ENCODE measurements around the gene SLC39A6.

SLC39A6 gene

GRCh38 chr18:36128530-36128870 is 640 bp downstream of the SLC39A6 start:
- no peaks in the 10 kb centered on the region; the same call in 1 of the 2 replicates for H3K4me1 ChIP-seq (ENCODE audit: control insufficient read depth, insufficient read depth, low read length)
- H3K4me3 ChIP-seq (ENCODE audit: low read depth, low read length): peak overlapping the region; percentile 62
- no peak overlapping the region; the same call in 1 of the 2 replicates for H3K27ac ChIP-seq (ENCODE audit: extremely low read depth, low read depth, low read length)
- POLR2A ChIA-PET: interaction anchor here (0.9 to 2.5 kb wide), 7 partner anchors 8 to 236 kb away, joined by 3 to 11 read pairs (median 4); no protein-coding TSS in a partner anchor
- TF ChIP-seq PRDM1 (tag by site-specific recombination; IDR thresholded peaks at IDR 0.05): peak; percentile 45; the same call in 1 of the 2 replicates
- peak; percentile 40; the same call in 1 of the 2 replicates for TF ChIP-seq PRDM10 (tag by site-specific recombination; IDR thresholded peaks at IDR 0.05)
- TF ChIP-seq HOXC10 (CRISPR knock-in tag; IDR thresholded peaks at IDR 0.05): no peak
- peak; percentile 26 for TF ChIP-seq ZNF335 (tag by site-specific recombination; conservative IDR thresholded peaks at IDR 0.05)
- CTCF ChIA-PET: interaction anchor here (0.6 to 3.4 kb wide), 8 partner anchors 8 to 492 kb away, joined by 3 to 11 read pairs (median 4); no protein-coding TSS in a partner anchor
- H3K9me3 ChIP-seq (ENCODE audit: control insufficient read depth, insufficient read depth, low read depth, low read length): no peaks in the 10 kb centered on the region
- peaks cover 0 to 26% of the 10 kb centered on the region in 2 experiments; a peak in 1 of 3 replicates for H3K36me3 ChIP-seq (ENCODE audit: control insufficient read depth in 2 of 2, insufficient read depth in 1 of 2, low read length in 2 of 2)

GRCh38 chr18:36127836-36128529 is 1.2 kb downstream of the SLC39A6 start:
- Histone ChIP-seq H3K27ac (ENCODE audit: extremely low read depth, low read depth, low read length) (no peak overlapping the region), H3K4me1 (ENCODE audit: control insufficient read depth, insufficient read depth, low read length) (no peaks in the 10 kb centered on the region; the same call in 1 of the 2 replicates), H3K4me3 (ENCODE audit: low read depth, low read length) (peak overlapping the region; percentile 62), H3K9me3 (ENCODE audit: control insufficient read depth, insufficient read depth, low read depth, low read length) (no peaks in the 10 kb centered on the region), H3K36me3 (ENCODE audit: control insufficient read depth in 2 of 2, insufficient read depth in 1 of 2, low read length in 2 of 2) (peaks cover 0 to 28% of the 10 kb centered on the region in 2 experiments; a peak in 1 of 3 replicates)
- ChIA-PET POLR2A (interaction anchor here (1.3 to 2.5 kb wide), 3 partner anchors 7 to 75 kb away, joined by 3 to 11 read pairs (median 4); no protein-coding TSS in a partner anchor), CTCF (interaction anchor here (0.7 to 3.4 kb wide), 7 partner anchors 8 to 493 kb away, joined by 3 to 11 read pairs (median 4); no protein-coding TSS in a partner anchor)
- TF ChIP-seq GLI4 (tag by site-specific recombination; IDR thresholded peaks at IDR 0.05) (no peak), ZBTB11 (tag by site-specific recombination; conservative IDR thresholded peaks at IDR 0.05; ENCODE audit: low read depth) (no peak), OSR2 (tag by site-specific recombination; IDR thresholded peaks at IDR 0.05) (no peak), ZNF777 (tag by site-specific recombination; IDR thresholded peaks at IDR 0.05; ENCODE audit: borderline replicate concordance) (no peak), ZNF707 (tag by site-specific recombination; IDR thresholded peaks at IDR 0.05) (no peak), HIC1 (tag by site-specific recombination; IDR thresholded peaks at IDR 0.05) (no peak), ZNF362 (tag by site-specific recombination; IDR thresholded peaks at IDR 0.05) (no peak), ZNF670 (tag by site-specific recombination; IDR thresholded peaks at IDR 0.05; ENCODE audit: low read depth) (no peak), ZNF112 (tag by site-specific recombination; IDR thresholded peaks at IDR 0.05) (no peak), ZNF521 (tag by site-specific recombination; IDR thresholded peaks at IDR 0.05) (no peak), ZNF549 (tag by site-specific recombination; IDR thresholded peaks at IDR 0.05) (no peak), ZEB2 (tag by site-specific recombination; IDR thresholded peaks at IDR 0.05) (no peak), ZNF394 (tag by site-specific recombination; IDR thresholded peaks at IDR 0.05; ENCODE audit: borderline replicate concordance) (no peak), KLF9 (tag by site-specific recombination; IDR thresholded peaks at IDR 0.05; ENCODE audit: low read depth) (no peak), ZNF280D (tag by site-specific recombination; IDR thresholded peaks at IDR 0.05) (no peak)
